GM18520 (cell line): ENCODE results near the gene KRT32.

Source experiments
- ATAC-seq: cut with Tn5 transposase; IDR thresholded peaks from one replicate; pipeline ENCODE4 v1.9.1; 2021; ENCODE audit not compliant: unreplicated experiment

The KRT32 gene

GRCh38 chr17:41492771-41493170 is 25.6 kb upstream of the KRT32 start:
- ATAC-seq = no peak

GRCh38 chr17:41492351-41492750 is 25.2 kb upstream of the KRT32 start:
- no peak for ATAC-seq

DNA sequence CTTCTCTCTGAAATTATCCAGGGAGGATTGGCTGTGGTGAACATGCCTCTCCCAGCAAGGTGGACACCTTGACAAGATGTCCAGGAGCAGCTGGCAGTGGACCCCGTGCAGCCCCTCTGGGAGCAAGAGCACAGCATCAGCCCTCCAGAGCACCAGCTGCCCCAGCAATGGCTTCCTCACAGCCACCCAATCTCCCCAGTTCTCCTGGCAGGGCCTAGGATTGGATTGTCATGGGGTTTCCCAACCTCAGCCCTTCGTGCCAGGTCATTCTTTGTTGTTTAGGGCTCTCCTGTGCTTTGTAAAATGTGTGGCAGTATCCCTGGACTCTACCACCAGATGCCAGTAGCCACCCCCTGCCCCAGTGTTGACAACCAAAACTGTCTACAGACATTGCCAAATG is 24.3 kb upstream of the KRT32 start:
- no peak for ATAC-seq

GRCh38 chr17:41490000-41490990 is 23.1 kb upstream of the KRT32 start:
- ATAC-seq = no peak

DNA sequence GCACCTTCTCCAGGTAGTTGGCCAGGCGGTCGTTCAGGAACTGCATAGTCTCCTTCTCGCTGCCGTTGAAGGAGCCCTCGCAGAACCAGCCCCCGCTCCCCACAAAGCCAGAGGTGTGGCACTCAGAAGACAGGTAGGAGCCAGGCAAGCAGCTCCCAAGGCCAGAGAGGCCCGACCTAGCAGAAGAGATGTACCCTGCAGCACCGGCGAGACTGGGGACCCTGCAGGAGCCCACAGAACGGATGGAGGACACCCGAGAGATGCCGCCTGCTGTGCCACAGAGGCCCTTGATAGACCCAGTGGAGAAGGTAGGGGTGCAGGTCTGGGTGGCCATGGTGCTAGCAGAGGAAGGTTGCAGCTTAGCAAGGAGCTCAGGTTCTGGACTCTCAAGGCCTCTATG is 22.3 kb upstream of the KRT32 start, which contains the start of gene KRT36:
Gene KRT36, minus strand, starts transcription at position 380 of the 400 bp plus-strand sequence. Its CDS starts 46 bp downstream, at position 334.
- ATAC-seq = no peak

DNA sequence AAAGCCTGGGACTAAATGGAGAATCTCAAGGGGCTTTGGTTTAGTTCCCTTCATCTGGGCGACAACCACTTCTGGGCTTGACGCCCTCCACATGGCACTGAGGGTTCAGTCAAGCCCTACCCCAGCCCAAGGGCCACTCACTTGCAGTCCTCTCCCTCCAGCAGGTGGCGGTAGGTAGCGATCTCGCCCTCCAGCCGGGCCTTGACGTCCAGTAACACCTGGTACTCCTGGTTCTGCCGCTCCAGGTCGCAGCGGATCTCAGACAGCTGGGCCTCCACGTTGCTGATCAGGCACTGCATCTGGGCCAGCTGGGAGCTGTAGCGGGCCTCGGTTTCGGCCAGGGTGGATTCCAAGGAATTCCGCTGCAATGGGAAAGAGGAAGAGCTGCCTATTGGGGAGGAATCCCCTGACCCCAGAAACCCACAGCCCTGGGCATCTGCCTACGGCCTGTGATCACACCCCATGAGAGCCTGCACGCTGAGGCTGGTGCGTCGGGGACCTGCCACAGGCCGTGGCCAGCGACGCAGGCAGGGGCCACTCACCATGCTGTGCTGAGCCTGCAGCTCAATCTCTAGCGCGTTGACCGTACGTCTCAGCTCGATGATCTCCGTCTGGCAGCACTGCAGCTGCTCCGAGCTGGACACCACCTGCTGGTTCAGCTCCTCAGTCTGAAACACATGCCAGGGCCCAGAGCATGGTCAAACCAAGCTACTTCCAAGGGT is 19.8 kb upstream of the KRT32 start:
- no peak for ATAC-seq

GRCh38 chr17:41486316-41486715 is 19.1 kb upstream of the KRT32 start:
- ATAC-seq = no peak

DNA sequence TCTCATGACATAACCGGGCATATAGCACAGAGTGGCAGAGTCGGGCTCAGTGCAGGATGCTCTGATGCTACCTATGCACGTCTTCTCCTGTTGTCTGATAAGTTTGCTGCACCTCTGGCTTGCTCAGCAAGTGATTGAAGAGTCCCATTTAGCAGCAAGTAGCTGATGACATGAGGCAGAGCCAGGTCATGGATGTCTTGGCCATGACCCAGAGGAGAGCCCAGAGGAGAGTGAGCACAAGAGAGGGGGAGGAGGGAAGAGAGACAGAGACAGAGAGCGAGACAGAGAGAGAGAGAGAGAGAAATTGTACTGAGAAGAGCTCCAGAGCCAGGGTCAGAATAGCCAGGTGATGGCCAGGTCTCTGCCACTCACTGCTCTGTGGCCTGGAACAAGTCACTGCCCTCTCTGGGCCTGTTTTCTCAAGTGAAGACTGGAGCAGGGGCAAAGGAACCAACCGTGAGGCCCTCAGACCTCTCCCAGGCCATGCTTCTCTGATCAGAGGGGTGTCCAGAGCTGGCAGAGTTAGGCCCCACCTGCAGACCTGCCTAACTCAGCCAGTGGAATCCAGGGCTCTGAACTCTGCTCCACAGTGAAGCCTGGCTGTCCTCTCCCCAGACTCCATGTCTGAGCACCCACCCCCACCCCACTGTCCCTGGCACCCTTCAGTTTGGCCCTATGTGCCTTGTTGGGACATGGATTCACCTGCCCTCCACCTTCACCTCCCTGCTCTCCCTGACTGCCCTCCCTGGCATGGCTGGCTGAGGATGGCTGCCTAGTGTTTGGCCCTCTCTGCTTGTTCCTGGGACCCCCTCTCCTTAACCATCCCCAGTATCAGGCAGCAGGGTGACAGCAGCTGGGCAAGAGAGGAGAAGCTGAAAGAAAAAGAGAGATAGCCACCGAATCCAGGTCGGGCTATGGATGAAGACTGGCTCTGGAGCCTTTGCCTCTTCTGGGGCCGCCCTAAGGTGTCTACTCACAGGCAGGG is 18.0 kb upstream of the KRT32 start:
- no peak for ATAC-seq

GRCh38 chr17:41483991-41484826 is 17.0 kb upstream of the KRT32 start:
- ATAC-seq = no peak

DNA sequence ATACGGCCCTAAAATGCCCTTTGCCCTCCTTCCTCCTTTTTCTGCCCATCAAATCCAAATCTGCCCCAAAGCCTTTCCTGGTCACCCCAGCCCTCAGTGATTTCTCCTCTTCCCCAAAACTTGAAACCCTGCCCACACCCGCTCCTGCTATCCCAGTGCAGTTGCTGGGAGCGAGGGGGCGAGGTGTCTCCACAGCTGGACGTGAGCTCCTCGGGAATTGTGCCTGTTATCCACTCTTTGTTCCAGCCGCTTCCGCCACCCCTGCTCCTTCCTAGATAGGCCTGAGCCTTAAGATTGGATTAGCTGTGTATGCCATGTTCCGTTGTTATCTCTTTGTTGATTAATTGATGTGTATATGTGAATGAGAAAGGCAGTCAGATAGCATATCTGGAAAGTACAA is 16.3 kb upstream of the KRT32 start:
- no peak for ATAC-seq

GRCh38 chr17:41481036-41481435 is 13.8 kb upstream of the KRT32 start, which contains the start of gene KRT35:
Gene KRT35 (minus strand): TSS chr17:41481151. CDS start chr17:41481097, 54 bp downstream.
- no peak for ATAC-seq

GRCh38 chr17:41480581-41480980 is 13.4 kb upstream of the KRT32 start:
- ATAC-seq = no peak

DNA sequence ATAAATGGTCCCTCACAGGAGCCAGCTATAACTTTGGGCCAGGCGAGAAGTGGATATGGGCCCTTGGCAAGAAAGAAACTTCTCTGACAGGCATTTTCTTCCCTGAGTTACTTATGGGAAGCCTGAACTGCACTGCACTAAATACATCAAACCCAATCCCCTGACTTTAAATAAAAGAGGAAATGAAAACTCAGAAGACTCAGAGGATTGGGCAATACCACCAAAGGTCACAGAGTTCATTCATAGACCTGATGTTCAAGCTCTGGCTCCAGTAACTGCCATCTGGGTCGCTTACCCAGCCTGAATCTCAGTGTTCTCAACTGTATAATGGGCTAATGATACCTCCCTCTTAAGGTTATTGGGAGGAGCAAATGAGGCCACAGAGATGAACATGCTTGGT is 12.9 kb upstream of the KRT32 start:
- no peak for ATAC-seq

DNA sequence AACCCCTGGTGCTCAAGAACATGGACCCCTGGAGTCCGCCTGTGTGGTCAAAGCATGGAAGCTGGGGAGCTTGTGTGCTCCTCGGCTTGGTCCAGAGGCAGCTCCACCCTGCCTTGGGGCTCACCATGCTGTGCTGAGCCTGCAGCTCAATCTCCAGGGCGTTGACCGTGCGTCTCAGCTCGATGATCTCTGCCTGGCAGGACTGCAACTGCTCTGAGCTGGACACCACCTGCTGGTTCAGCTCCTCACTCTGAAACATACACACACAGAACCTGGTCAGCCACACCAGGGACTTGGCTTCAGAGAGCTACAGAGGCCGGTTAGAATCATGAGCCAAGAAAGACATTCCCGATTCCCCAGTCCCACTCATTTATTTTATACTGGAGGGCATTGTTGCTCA is 11.1 kb upstream of the KRT32 start:
- ATAC-seq = no peak

GRCh38 chr17:41476866-41477815 is 10.0 kb upstream of the KRT32 start:
- ATAC-seq = no peak

GRCh38 chr17:41475421-41475820 is 8.2 kb upstream of the KRT32 start:
- ATAC-seq = no peak

GRCh38 chr17:41474863-41475262 is 7.7 kb upstream of the KRT32 start:
- ATAC-seq = no peak

GRCh38 chr17:41468346-41468745 is 1.2 kb upstream of the KRT32 start:
- ATAC-seq = no peak

DNA sequence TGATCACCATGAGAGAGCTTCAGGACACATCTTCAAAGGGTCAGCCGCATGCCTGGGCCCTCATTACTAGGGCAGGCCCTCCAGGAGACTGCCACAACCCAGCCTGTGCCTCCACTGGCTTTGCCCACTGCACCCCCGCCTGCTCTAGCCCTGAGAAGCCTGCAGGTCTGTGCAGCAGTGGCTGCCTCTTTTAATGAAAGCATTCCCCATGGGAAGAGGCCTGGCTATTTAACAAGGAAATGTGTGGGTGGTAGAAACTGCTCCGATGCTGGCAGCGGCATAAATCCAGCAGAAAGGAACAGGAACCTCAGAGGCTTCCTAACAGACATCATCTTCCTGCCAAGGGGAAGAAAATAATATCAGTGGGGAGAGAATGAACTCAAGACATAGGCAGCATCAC is 375 bp upstream of the KRT32 start:
- ATAC-seq = no peak
